Subcutaneous adipose tissue (tissue), 4 donors: ENCODE results near the gene OFD1. TPM values are rescaled to one million over a fixed set of nuclear protein-coding genes. Genes with fewer than 3 reads are reported as not detected.

ENCODE experiments used
- CTCF ChIP-seq: fragments of 450-650 bp; IDR thresholded peaks from one replicate; pipeline ENCODE4 v1.5.1; 2016; ENCODE audit warnings: low read depth, mild to moderate bottlenecking, control low read depth, antibody characterized with exemption, moderate library complexity
- total RNA-seq, 4 donors: library from RNA; depleted of rRNA; stranded (reverse); fragments of >200 nt; gene quantifications; one replicate each; pipeline ENCODE4 v1.1.0, GENCODE V29; 2016

The OFD1 gene
- total RNA-seq, 4 donors from 2014 or later, result 12.6 to 17.9 (median 14.9) TPM

- TF ChIP-seq CTCF, result no peak
Observed at GRCh38 chrX:13760426-13760825, 25.9 kb downstream of the OFD1 start.

- TF ChIP-seq CTCF, result no peak
Observed at GRCh38 chrX:13761606-13762414, 27.3 kb downstream of the OFD1 start.

GRCh38 chrX:13763489-13763888 lies 28.9 kb downstream of the OFD1 start:
- TF ChIP-seq CTCF, result no peak

GRCh38 chrX:13764281-13764680 lies 29.7 kb downstream of the OFD1 start:
- TF ChIP-seq CTCF, result no peak

GRCh38 chrX:13764765-13765164 lies 30.2 kb downstream of the OFD1 start:
- no peak for TF ChIP-seq CTCF

- TF ChIP-seq CTCF, result no peak
Observed at GRCh38 chrX:13768939-13769338, 34.4 kb downstream of the OFD1 start.

- TF ChIP-seq CTCF, result no peak
Observed at GRCh38 chrX:13770013-13770535, 35.5 kb downstream of the OFD1 start.
